ENCODE data around the gene FRAS1. TPM values are rescaled to one million over a fixed set of nuclear protein-coding genes. Genes with fewer than 3 reads are reported as not detected.

The FRAS1 gene
- total RNA-seq, 6 experiments from 2014 or later: 0.12 to 1.5 (median 0.45) TPM

- Histone ChIP-seq H3K4me3 (no peak overlapping the region), H3K27me3 (no peaks in the 10 kb centered on the region), H3K36me3 (no peaks in the 10 kb centered on the region), H3K27ac (no peak overlapping the region), H3K9me3 (no peaks in the 10 kb centered on the region), H3K4me1 (no peaks in the 10 kb centered on the region)
- intact Hi-C loops (cut with DNase I): no loop called here
- no peak for TF ChIP-seq POLR2A (IDR thresholded peaks at IDR 0.05)
- TF ChIP-seq CTCF (IDR thresholded peaks at IDR 0.05): no peak
- no peak for ATAC-seq
- DNase-seq: no peak
Observed at GRCh38 chr4:78092850-78093249, 35.7 kb downstream of the FRAS1 start.

GRCh38 chr4:78095081-78095480, 38.0 kb downstream of the FRAS1 start:
- intact Hi-C loops (cut with DNase I): no loop called here
- DNase-seq (no peak), ATAC-seq (no peak)
- Histone ChIP-seq H3K27ac (no peak overlapping the region), H3K9me3 (no peaks in the 10 kb centered on the region), H3K4me1 (no peaks in the 10 kb centered on the region), H3K4me3 (no peak overlapping the region), H3K27me3 (no peaks in the 10 kb centered on the region), H3K36me3 (no peaks in the 10 kb centered on the region)
- 62% methylated on average over 2 of the region's 2 CpGs for WGBS (ENCODE audit: insufficient coverage, low coverage, low lambda C conversion rate, missing lambda C conversion rate)
- TF ChIP-seq CTCF (IDR thresholded peaks at IDR 0.05) (no peak), POLR2A (IDR thresholded peaks at IDR 0.05) (no peak)

GRCh38 chr4:78099058-78099457, 41.9 kb downstream of the FRAS1 start:
- no peak for DNase-seq
- Histone ChIP-seq H3K9me3 (no peaks in the 10 kb centered on the region), H3K4me1 (no peaks in the 10 kb centered on the region), H3K27ac (no peak overlapping the region), H3K4me3 (no peak overlapping the region), H3K27me3 (no peaks in the 10 kb centered on the region), H3K36me3 (no peaks in the 10 kb centered on the region)
- 68% methylated on average over 3 of the region's 3 CpGs for WGBS (ENCODE audit: insufficient coverage, low coverage, low lambda C conversion rate, missing lambda C conversion rate)
- intact Hi-C loops (cut with DNase I): no loop called here
- TF ChIP-seq CTCF (IDR thresholded peaks at IDR 0.05) (no peak), POLR2A (IDR thresholded peaks at IDR 0.05) (no peak)
- no peak for ATAC-seq

- no peaks in the 10 kb centered on the region for H3K36me3 ChIP-seq
- intact Hi-C loops (cut with DNase I): no loop called here
- no peaks in the 10 kb centered on the region for H3K4me1 ChIP-seq
- no peak for DNase-seq
- no peaks in the 10 kb centered on the region for H3K27me3 ChIP-seq
- TF ChIP-seq CTCF (IDR thresholded peaks at IDR 0.05): no peak
- no peak overlapping the region for H3K4me3 ChIP-seq
- no peaks in the 10 kb centered on the region for H3K9me3 ChIP-seq
- H3K27ac ChIP-seq: no peak overlapping the region
- ATAC-seq: no peak
Observed at GRCh38 chr4:78100060-78100459, 42.9 kb downstream of the FRAS1 start.

- Histone ChIP-seq H3K36me3 (no peaks in the 10 kb centered on the region), H3K4me1 (no peaks in the 10 kb centered on the region), H3K9me3 (no peaks in the 10 kb centered on the region), H3K4me3 (no peak overlapping the region), H3K27me3 (no peaks in the 10 kb centered on the region), H3K27ac (no peak overlapping the region)
- ATAC-seq: no peak
- WGBS (ENCODE audit: insufficient coverage, low coverage, low lambda C conversion rate, missing lambda C conversion rate): 61% methylated on average over 2 of the region's 2 CpGs
- intact Hi-C loops (cut with DNase I): no loop called here
- no peak for DNase-seq
- TF ChIP-seq POLR2A (IDR thresholded peaks at IDR 0.05) (no peak), CTCF (IDR thresholded peaks at IDR 0.05) (no peak)
Observed at GRCh38 chr4:78119698-78120097, 62.6 kb downstream of the FRAS1 start.

Measured in right lobe of liver (tissue), 6 donors.